Cerebellar cortex (tissue), 1 donor: Measurements from ENCODE around the gene JAKMIP2.
A peak's percentile ranks its signal among the peaks of the same experiment; 100 is the strongest.

Experiments
- DNase-seq: peaks from one replicate; pipeline ENCODE4 v3.0.0-alpha.2; 2015; ENCODE audit warnings: low spot score

JAKMIP2 gene

DNA sequence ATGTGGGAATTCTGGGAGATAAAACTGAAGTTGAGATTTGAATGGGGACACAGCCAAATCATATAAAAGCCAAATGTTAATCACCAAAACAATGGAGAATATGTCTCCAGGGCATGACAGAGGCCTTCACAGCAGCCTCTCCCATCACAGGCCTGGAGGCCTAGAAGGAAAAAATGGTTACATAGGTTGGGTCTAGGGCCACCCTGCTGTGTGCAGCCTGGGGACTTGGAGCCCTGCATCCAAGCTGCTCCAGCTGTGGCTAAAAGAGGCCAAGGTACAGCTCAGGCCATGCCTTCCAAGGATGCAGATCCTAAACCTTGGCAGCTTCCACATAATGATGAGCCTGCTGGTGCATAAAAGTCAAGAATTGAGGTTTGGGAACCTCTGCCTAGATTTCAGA, 85.1 kb downstream of the JAKMIP2 start:
- no peak for DNase-seq

DNA sequence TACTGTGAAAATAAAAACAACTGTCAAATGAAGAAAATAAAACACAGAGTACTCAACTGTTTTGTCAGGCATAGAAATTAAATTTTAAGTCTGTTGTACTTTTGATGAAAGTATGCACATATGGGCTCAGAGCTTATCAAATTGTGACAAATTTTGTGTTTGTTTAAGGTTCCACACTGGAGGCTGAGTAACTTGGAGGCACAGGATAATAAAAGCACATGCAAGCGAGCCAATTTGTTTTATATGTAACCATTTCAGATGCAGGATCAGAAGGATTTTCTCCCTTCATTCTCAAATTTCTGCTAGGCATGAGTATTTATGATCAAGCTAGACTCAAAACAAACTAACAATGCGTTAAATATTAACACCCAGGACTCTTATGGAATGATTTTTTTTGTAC, 87.8 kb downstream of the JAKMIP2 start:
- no peak for DNase-seq

DNA sequence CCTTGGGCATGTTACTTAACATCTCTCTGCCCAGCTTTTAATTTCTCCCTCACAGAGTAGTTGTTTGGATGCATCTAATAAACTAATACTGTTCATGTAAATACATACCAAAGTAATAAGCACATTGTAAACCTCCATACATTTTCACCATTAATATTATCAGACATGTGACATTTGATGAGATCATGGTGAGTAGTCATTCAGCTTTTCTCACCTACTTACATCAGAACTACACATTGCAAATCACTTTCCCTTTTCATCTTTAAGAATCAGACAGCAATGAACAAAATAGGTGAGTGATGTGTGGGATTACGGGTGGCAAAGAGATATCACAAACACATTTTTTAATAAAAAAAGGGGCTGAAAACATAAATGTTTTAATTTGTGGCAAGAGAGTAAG, 89.3 kb downstream of the JAKMIP2 start:
- DNase-seq = no peak

DNA sequence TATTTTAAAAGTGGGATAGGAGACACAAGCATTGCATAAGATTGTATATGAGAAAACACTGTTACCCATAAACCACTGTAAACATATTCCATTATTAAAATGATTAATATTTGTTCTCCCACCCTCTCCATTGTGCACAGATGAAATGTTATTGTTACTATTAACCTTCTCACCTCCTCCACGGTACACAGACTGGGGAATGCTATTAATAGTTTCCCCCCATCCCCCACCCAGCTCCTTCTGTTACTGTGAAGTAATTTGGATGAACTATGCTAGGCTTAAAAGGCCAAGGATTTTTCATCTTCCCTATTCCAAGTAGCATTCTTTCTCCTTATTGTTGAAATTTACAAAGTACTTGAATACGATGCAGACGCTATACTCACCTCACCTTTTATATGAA, 91.4 kb downstream of the JAKMIP2 start:
- DNase-seq = no peak

DNA sequence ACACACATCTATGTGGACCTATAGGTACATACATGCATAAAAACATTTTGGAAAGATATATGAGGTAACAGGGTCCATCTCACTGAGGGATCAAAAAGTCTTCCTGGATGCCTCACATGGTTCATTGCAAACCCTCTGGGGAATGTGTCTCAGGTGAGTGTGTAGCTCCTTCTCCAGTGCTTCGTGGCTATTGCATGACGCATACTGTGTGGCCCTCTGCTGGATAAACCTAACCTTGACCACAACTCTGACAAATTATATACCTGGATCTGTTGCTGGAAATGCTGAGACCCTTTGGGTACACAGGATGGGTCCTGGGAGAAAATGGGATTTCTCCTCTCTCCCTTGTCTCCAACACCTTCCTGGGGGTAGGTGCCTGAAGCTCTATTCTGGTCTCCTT, 91.9 kb downstream of the JAKMIP2 start:
- no peak for DNase-seq

DNA sequence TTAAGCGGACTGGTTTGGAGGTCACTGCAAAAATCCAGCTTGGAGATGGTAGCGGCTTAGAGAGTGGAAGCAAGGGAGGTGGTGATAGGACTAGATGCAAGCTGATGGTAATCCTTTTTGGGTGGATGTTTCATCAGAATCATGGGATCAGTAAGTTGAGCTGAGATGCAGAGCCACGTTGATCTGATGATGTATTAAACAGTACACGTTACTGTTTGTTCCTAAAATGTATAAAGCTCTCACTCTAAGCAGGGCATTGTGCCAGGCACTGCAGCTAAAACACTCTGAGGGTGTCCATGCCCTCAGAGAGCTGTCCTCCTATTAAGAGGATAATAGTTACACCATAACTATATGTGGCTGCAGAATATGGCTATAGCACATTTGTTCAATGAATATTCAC, 93.1 kb downstream of the JAKMIP2 start:
- DNase-seq = no peak

DNA sequence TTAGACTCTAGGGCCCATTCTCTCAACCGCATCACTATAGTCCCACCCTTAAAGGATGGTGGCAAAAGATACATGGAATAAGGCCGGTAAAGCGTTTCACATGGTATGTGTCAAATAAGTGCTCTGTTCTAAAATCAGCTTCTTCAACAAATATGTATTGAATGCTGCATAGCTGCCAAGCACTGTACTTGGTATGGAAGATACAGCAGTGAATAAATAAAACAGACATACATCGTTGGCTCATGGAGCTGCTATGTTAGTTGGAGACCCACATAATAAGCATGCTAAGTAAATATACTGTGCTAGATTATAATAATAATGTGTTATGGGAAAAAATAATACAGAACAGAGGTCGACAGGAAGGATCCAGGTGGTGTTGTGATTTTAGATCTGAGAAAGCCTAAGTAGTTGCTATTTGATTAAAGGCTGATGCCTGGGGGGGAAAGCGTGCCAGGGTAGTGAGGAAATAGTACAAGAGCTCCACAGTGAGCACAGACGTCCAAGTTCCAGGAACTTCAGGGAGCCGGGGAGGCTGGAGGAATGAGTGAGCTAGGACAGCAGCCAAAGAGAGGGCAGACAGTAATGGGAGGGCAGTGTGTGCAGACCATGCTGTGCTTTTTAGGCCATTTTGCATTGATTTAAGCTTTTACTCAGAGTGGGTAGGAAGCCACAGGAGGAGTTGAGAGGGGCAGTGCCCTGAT, 93.7 kb downstream of the JAKMIP2 start:
- peak; percentile 83 for DNase-seq

DNA sequence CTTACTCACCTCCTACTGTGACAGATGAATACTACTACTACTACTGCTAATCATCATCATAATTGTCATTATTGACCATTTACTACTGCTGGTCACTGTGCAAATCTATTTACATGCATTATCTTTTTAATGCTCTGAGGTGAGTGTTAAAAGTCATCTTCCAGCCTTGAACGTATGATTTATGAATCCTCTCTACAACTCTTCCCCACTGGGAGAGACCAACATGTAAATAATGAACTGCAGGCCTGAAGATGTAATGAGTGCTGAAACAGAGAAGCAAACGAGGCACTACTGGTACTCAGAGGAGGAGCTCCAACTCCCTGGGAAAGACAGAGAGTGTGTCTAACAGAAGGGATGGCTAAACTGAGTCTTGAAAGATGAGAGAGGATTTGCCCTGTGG, 95.4 kb downstream of the JAKMIP2 start:
- DNase-seq = no peak

DNA sequence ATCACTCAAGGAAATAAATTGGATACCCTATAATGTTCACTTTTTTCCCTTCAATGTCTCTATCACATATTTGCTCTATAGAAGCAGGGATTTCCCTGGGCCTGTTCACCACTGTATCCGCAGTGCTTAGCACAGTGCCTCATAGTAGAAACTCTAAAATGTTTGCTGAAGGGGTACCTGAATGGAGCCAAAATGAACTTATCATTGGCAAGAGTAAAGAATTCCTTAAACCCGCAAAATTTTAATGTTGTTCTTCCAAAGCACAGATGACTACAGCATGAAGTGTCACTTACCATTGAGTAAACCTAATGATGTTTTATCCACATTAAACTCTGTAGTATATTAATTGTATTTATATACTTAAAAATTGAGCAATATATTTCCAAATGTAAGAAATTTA, 96.1 kb downstream of the JAKMIP2 start:
- DNase-seq = no peak

DNA sequence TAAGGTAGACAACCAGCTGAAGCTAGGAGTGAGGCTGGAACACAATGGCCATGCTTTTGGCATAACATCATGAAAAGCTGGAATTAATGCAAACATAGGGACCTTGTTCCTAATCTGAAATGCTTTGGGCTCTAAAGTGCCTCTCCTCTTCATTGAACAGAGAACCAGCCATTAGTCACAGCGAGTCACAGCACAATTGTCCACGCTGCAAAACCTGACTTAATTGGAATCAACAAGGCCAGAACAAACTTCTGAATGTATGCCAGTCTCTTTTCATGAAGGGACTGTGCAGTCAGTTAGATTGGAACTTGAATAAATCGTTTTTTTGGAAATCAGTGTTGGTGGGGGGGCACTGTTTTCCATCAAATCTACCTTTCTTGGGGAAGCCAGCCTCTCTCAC, 96.5 kb downstream of the JAKMIP2 start:
- DNase-seq = peak; percentile 81

DNA sequence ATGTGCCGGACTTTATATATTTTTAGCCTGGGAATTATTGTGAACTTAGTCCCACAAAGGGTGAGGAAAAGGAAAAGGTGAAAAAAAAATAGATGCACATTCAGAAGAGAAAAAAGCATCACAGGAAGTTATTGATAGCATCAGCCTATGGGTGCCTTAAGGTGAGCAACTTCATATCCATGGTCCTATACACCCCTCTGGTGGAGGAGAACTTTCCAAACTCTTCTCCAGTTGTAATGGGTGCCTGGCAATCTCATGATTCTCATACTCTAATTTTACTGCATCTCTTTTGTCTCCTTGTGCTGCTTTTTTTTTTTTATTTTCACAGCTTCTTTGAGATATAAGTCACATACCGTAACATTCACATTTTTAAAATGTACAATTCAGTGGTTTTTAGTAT, 107.4 kb downstream of the JAKMIP2 start:
- no peak for DNase-seq

DNA sequence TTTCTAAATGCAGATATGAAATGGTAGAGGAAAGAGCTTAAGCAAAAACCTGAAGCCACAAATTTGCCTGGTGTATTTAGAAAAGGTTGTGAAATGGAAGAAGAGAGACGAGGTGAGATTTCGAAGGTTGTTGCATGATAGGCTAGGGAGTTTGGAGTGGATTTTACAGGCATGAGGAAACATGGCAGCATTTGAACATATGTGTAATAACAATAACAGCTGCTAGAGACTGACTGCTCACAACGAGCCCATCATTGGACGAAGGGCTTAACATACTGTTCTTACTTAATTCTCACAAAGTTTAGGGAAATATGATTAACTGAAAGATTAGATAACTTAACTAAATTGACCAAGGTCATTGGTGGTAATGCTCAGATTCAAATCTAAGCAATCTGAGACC, 108.1 kb downstream of the JAKMIP2 start:
- no peak for DNase-seq

DNA sequence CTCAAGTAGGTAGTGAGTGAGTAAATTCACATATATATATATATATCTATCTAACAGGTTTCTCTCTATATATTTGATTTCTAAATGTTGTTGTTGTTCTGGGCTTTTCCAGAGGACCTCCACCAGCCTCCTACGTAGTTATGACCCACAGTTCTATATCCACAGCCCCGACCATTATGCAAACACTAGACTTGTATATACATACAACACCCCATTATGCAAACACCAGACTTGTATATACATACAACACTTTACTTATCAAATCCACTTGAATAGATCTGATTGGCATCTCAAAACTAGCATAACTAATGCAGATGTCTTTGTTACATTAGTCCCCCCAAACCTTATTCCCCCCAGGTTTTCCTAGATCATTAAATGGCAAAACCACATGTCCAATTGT, 108.7 kb downstream of the JAKMIP2 start:
- no peak for DNase-seq

DNA sequence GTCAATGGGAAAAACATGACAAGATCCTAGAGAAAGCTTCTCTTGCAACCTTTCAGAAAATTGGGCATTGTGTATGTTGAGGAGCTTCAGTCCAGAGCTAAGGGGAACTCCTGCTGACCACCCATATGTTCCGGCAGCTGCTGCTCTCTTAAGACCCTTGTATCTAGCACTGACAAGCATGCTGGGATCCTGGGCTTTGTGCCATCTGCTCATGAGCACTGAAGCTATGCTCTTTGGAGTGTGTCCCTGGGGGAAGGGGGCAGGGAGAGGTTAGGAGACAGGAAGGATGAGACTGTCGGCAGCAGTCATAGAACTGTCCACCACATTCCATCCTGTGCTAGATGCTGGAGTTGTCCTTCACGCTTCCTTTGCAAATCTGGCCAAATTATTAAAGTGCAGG, 109.3 kb downstream of the JAKMIP2 start:
- DNase-seq = peak; percentile 98

DNA sequence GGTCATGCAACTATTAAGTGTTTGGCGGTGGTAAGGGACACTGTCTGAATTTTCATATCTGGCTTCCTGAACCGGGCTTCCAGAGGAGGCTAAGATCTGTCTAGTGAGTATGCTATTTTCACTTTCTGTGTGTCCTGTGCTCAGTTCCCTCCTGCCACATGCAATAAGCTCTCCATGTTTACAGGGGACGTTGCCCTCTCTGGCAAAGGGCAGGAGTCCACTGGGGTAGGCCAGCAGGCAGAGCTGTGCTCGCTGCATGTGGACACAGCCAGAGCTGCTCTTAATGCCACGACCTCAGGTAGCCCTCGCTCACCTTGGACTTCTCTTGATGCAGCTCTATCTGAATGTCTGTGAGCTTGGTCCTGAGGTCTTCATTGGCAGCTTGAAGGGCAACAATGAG, 111.2 kb downstream of the JAKMIP2 start:
- no peak for DNase-seq

DNA sequence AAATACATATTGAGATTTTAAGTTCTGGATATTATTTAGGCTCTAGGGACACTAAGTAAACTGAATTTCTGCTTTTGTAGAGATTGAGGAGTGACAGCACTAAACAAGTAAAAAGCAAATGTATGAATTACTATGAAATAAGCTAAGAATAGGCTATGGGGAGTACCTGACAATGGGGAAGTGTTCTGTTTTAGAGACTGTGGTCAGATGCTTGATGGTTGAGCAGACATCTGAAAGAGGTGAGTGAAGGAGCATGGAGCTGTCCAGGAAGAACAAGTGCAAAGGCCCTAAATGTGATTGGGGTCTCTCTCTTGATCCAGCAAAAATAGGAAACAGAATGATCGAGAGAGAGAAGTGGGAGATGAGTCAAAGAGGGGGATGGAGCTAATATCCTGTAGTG, 111.7 kb downstream of the JAKMIP2 start:
- no peak for DNase-seq

DNA sequence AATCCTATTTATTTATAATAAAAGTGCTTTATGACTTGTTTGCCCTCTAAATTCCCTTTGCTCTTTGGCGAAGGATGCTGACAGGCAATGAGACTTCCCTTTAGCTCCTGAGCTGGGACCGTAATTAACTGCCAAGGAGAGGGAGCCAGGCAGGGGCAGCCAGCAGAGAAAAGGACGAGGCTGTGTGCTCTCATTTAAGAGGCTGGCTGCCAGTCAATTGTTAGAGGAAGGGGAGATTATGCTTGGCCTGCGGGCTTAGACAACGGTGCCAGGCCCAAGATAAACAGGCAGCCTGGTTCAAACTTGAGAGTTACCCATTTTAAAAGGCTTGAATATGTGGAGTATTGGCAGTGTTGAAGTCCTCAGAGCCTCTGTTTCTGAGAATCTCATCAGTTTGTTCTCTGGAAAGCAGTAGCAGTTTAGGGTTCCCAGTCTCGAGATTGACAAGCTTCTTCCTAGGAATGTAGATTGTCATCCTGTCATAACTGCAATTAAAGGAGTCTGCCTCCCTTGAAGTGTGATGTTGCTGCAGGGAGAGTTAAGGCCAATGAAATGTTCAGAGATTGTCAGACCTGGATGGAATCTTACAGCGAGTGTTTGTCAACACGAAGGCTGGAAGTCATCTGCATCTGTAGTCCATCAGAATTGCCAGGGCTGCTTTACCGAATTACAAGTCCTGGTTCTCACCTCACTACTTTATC, 113.2 kb downstream of the JAKMIP2 start:
- peak; percentile 90 for DNase-seq

DNA sequence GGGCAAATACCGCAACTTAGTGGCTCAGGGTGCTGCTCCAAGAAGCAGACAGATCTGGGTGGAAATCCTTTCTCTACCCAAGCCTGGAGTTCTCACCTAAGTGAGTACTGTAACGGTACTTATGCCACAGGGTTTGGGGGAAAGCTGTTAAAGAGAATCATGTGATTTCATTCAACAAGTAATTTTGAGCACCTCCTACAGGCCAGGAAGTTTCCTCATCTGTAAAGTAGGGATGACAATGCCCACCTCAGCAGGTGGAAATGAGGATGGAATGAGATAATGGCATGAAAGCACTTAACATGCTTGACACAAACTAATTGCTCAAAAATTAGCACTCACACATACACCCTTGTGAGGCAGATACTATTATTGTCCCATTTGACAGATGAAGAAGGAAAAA, 114.1 kb downstream of the JAKMIP2 start:
- no peak for DNase-seq

DNA sequence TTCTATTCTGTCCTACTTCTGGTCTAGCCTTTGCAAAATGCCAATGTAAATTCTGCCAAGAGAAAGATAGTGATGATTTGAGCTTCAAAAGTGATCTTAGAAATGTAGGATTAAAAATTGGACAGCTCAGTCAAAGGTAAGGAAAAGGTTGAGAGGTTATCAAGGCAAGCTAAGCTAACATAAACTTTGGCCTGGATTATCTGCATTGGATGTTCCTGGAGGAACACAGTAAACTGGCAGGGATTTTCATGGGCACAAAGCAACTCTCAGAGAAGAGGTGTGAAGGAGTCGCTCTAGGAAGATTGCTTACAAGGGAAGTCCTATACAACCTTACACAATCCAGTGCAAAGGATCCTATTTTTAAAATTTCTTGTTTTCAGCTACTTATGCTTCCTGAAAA, 115.2 kb downstream of the JAKMIP2 start:
- DNase-seq = no peak

DNA sequence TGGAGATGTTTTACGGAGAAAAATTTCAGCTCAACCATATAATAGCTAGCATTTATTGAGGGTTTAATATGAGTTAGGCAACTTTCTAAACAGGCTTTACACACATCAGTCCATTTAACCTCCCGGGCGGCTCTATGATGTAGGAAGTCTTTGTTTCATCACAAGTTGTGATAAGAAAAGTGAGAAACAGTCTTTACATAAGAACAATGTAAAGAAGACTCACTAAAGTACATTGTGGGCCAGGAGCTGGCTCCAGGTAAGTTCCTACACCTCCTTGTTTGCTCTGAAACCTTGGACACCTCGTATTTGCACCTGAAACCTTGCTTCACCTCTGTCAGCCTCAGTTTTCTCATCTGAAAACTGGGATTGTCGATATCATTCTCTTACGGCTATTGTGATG, 116.1 kb downstream of the JAKMIP2 start:
- DNase-seq = no peak

DNA sequence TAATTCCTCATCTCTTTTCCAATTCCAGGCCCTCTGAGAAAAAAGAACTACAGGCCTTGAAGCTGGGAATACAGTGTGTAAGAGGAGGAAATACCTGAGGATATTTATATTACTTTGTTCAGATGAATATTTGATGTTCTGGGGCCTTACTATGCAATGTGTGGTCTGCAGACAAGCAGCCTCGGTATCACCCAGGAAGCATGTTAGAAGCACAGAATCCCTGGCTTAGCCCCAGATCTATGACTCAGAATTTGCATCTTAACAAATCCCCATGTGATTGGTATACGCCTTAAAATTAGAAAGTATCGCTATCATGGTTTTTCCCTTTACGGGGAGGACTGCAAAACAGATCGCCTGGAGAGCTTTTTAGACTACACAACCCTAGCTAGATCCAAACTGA, 121.0 kb downstream of the JAKMIP2 start:
- DNase-seq = no peak

DNA sequence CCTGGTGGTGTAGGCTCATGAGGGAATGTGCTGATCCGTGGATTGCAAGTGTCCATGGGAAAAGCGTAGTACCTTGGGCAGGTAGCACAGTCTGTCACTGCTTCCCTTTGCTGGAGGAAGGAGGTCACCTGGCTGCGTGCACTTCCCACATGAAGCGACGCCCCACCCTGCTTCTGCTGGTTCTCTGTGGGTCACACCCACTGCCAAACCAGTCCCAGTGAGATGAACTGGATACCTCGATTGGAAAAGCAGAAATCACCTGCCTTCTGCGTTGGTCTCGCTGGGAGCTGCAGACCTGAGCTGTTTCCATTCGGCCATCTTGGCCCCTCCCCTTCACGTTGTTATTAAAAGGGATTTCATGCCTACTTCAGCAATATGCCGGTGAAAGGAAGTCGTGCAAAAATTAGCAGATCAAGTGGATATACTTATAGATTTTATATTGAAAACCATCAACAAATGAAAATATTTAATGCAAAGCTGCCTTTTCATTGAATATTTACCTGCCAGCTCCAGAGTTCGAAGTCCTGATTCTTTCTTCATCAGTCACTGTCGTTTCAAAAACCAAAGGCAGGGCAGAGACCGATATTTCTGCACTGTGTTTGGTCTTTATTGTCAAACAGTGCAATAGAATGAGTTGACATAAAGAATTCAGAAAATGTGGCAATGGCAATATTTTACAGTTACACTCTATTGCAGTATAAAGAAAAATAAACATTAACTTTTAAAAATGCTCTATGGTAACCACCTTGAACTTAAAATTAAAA, 123.2 kb downstream of the JAKMIP2 start:
- no peak for DNase-seq

DNA sequence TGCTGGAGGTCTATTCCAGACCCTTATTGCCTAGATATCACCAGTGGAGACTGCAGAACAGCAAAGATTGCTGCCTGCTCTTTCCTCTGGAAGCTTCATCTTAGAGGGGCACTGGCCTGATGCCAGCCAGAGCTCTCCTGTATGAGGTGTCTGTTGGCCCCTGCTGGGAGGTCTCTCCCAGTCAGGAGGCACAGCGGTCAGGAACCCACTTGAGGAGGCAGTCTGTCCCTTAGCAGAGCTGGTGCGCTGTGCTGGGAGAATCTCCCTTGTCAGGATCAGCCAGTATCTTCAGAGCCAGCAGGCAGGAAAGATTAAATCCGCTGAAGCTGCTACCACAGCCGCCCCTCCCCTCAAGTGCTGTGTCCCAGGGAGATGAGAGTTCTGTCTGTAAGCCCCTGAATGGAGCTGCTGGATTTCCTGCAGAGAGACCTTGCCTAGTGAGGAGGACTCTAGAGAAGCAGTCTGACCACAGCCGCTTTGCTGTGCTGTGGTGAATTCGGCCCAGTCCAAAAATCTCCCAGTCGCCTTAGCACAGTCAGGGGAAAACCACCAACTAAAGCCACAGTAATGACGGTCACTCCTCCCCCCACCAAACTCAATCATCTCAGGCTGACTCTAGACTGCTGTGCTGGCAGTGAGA, 124.1 kb downstream of the JAKMIP2 start:
- no peak for DNase-seq
